DMS79 (cell line): ENCODE measurements around the gene TNFAIP6.
A peak's percentile ranks its signal among the peaks of the same experiment; 100 is the strongest.

Experiments
- DNase-seq: peaks from one replicate; lab custom pipeline; 2025; lab: John Stamatoyannopoulos, UW

Gene TNFAIP6

DNA sequence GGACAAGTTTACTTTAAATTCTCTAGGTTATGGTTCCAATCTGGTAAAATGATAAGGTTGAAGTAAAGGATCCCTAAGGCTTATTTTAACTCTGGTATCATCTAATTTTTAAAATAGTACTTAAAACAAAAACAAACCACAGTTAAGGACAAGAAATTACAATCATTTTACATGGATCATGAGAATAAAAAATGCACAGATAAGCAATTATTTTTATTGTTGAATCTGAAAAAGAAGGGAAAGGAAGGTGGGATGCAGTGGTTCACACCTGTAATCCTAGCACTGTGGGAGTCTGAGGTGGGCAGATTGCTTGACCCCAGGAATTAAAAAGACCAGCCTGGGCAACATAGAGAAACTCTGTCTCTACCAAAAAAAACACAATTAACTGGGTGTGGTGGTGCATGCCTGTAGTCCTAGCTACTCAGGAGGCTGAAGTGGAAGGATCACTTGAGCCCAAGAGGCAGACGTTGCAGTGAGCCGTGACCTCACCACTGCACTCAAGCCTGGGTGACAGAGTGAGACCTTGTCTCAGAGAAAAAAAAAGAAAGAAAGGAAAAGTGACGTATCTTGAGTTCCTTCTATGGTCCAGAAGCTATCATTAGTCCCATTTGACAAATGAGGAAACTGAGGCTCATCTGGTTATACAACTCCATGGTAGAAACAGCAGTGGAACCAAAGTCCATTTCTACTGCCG lies 2.5 kb downstream of the TNFAIP6 start:
- DNase-seq = no peak

DNA sequence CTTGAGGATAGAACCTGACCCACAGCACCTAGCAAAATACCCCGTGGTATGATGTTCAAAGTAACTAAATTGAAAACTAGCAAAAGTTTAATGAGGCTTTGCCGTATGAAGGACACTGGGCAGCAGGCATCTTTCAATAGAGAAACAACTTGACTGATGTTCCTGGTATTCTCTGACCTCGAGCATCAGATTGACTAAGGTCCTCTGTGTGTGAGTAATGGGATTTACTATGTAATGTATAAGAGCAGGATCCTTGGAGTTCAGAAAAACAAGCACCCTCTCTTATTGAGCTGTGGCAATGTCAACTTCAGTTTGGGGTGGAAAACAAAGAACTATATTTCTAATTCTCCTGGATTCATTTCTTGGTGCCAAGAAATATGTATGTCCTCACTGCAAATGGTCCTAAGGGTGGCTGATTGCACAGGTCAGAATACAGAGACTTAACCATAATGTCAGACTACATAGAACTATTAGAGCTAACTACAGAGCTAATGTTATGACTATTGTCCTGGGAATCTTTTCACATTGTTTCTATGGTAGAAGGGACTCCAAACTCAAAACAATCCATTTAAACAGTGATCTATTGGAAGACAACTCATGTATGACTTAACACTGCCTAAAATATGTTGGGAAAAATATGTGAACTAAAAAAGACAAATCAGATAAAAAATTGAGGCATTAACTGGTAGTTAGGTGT lies 4.4 kb downstream of the TNFAIP6 start:
- DNase-seq = no peak

DNA sequence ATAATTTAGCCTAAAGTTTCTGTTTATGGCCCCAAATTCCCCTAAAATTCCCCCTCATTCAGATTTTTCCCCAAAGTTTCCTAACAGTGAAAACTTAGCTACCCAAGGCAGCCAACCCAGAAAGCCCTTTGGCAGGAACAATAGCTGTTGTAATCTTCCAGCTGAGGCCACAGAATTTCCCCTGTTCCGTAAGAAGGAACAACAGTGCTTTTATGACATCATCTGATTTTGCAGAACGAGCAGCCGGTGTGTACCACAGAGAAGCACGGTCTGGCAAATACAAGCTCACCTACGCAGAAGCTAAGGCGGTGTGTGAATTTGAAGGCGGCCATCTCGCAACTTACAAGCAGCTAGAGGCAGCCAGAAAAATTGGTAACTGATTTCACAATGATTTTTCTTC lies 6.3 kb downstream of the TNFAIP6 start:
- DNase-seq = no peak

DNA sequence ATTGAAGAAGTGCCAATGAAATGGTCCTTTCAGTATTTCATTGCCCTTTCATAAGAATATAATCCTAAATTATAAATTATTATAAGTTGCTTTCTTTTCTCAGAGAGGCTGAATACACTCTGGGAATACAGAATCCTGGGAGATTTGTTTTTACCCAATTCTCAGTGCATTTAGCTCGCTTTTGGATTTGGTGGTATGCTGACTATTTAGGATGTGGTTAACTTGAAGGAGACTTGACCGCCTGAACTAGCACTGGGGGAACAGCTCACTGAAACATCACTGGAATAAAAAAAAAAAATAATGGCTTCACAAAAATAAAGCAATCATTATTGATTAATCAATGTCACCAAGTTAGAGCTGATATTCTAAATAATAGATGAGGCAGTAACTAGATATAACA lies 10.2 kb downstream of the TNFAIP6 start:
- DNase-seq = no peak

DNA sequence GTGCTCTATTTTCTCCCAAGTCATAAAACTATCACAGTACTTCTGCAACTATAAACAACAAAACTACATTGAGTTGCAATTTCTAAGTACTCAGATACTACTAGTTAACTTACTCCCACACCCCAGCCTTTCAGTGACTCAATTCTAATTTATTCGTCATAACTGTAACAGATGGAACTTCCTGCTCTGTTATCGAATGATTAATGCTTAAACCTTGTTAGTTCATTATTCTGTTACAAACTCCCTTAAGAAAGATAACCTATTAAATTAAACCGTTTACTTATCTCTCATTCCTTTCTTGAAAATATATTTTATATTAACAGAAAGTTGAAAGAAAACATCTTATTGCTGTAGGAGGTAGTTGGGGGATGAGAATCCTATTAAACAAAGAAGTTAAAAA lies 17.0 kb downstream of the TNFAIP6 start:
- no peak for DNase-seq

DNA sequence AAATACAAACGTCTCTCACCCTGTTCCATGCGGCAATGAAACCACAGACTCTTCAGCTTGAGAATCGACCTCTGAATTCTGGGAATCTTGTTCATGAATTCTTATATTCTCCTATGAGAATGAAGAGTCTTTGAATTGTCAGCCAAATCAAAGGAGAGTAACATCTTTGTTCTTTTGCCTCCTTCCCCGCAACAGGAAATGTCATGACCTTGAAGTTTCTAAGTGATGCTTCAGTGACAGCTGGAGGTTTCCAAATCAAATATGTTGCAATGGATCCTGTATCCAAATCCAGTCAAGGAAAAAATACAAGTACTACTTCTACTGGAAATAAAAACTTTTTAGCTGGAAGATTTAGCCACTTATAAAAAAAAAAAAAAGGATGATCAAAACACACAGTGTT lies 21.8 kb downstream of the TNFAIP6 start:
- DNase-seq = no peak

DNA sequence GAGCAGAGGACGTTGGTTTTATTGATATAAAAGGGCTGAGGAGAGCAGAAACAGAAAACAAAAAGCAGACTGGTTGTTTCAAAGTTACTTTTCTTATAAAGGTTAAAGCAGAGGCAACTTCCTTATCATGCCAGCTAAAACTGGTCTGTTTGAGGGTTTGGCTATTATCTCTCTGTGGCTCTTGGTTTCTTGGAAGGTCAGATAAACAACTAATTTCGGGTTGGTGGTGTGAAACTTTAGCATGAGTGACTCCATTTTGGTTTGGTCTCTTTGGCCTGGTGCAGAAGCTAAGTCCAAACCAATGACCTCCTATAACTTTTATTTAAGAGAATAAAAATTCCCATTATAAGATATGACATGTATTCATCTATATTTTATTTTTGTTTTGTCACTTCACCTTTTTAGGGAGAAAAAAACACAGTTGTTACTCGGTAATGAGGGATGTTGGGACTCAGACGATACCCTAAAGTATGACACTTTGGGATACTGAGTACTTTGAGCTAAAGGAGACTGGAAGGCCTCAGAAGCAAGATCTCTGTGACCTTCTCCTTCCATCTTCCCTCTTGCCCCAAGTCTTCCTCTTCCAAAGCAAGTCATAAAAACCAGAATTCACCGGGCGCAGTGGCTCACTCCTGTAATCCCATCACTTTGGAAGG lies 23.3 kb downstream of the TNFAIP6 start:
- no peak for DNase-seq

DNA sequence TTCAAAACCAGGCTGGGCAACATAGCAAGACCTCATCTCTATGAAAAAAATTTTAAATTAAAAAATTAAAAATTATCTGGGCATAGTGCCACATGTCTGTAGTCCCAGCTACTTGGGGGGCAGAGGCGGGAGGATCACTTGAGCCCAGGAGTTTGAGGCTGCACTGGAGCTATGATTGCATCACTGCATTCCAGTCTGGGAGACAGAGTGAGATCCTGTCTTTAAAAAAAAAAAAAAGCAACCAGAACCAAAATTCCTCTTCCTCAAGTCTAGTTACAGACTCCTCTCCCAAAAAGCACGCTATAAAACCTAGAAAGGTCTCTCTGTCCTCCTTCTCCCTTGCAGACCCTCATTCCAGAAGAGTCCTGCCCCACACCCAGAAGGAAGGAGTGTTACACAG lies 23.9 kb downstream of the TNFAIP6 start:
- DNase-seq = no peak

DNA sequence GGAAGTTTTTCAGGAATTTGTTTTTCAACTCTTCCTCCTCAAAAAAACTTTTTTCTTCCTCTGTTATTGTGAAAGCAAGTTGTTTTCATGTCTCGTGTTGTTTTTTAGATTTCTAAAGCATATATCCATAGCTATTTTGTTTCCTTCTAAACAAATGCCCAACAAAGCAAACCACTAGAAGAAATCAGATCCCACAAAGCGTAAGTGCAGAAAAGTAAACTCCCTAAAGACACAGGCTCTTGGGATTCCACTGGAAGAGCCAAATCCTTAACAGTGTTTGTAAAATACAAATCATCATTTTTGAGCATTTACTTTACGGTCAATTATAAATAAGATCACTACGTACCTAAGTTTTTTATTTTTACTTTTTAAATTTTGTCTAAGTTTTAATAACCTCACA lies 30.6 kb downstream of the TNFAIP6 start:
- no peak for DNase-seq

DNA sequence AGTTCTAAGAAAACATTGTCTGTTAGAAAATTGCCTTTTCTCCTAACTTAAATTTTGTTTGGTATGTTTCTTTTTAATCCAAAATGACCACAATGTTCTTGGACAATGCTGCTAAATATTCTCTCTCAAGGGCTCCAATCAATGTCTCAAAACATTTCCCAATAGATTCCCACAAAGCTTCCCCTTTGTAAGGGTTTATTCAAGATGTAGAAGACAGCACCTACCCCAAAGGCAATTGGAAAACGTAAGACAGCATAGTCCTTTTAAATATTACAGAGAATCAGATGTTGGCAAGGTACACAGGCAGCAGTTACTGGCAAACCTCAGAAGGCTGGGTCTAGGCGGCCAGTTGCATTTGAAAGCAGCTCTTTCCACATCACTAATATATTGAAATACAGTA lies 34.0 kb downstream of the TNFAIP6 start:
- DNase-seq = no peak

DNA sequence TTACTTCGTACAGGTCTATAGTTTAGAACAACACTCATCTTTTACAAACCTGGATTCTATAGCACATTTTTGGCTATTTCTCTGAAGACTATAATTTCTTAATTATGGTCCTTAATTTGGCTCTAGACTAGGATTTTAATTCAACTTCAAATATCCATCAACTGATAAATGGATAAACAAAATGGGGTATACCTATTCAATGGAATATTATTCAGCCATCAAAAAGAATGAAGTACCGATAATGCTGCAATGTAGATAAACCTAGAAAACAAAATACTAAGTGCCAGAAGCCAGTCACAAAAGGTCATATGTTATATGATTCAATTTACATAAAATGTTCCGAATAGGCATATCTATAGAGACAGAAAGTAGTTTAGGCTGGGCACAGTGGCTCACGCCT lies 37.1 kb downstream of the TNFAIP6 start:
- DNase-seq = no peak

DNA sequence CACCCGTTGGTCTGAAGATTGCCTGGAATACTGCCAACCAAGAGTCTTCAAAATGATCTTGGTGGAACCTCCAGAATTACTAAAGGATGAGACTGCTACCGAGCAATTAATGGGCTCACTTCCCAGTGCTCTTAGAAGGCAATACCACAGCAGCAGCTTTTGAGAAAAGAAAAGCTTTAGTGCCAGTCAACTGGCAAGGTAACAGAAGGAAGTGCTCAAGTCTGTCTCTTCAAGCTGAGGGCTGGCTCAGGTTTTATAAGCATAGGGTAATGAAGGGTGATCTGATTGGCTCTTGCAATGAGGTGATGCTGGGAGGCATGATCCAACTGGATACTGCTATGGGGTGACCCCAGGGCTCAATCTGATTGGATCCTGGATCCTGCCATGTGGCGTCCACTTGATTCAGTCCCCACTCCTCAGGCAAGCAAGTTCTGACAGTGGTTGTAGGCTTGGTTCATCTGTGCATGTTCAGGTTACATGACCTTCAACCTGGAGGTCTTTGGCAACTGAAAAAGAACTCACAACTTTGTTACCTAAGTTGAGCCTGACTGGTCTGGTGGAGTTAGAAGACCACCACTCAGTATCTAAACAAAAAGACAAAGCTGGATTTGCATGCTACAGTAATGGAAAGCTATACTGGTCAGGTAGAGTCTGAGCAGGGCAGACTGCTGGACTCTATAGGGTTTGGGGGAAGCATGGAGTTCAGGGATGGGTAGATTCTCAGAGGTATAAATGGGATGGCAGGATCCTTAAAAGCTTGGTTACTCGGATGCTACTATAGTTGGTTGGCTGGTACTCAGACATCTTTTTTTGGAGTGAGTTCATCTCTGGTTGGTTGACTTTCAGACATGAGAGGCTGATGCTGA lies 38.4 kb downstream of the TNFAIP6 start:
- no peak for DNase-seq

DNA sequence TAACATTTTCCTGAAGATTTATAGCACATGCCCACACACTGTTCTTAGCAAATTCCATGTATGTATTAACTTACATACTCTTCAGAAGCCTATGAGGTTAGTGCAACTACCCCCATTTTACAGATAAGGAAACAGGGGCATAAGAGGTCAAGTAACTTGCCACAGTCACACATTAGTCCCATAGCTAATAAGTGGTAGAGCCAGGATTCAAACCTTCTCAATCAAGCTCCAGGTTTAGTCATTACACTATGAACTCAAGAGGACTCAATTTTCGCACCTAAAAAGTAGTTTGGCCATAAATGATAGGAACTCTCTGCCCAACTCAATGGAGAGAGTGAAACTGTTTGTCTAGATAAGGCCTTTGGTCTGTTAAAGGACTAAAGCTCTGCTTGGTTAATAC lies 42.6 kb downstream of the TNFAIP6 start:
- DNase-seq = no peak

DNA sequence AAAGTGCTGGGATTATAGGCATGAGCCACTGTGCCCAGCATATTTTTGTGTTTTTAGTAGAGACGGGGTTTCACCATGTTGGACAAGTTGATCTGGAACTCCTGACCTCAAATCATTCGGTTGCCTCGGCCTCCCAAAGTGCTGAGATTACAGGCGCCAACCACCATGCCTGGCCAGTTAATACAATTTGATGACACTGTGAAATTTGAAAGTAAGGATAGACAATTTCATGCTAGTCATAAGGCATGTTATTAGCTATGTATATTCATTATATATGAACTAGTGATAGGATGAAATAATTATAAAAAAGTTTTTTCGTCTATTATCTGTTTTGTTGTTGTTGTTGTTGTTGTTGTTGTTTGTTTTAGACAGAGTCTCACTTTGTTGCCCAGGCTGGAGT lies 43.8 kb downstream of the TNFAIP6 start:
- no peak for DNase-seq

DNA sequence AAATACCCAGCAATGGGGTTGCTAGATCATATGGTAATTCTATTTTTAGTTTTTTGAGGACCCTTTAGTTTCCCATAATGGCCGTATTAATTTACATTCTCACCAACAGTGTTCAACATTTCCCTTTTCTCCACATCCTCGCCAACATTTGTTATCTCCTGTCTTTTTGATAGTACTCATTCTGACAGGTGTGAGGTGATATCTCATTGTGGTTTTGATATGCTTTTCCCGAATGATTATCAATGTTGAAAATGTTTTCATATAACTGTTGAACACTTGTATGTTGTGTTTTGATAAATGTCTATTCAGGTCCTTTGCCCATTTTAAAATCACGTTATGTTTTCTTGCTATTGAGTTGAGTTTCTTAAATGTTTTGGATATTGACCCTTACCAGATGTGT lies 46.5 kb downstream of the TNFAIP6 start:
- DNase-seq = no peak

DNA sequence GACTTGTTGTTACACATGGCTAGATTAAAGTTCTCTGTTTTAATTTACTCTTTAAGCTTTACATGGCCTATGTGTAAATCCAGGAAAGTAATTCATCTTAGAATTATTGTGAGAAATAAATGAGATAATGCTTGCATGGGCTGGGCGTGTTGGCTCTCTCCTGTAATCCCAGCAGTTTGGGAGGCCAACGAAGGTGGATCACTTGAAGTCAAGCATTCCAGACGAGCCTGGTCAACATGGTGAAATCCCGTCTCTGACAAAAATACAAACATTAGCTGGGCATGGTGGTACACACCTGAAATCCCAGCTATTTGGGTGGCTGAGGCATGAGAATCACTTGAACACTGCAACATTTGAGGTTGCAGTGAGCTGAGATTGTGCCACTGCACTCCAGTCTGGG lies 48.0 kb downstream of the TNFAIP6 start:
- DNase-seq = no peak

DNA sequence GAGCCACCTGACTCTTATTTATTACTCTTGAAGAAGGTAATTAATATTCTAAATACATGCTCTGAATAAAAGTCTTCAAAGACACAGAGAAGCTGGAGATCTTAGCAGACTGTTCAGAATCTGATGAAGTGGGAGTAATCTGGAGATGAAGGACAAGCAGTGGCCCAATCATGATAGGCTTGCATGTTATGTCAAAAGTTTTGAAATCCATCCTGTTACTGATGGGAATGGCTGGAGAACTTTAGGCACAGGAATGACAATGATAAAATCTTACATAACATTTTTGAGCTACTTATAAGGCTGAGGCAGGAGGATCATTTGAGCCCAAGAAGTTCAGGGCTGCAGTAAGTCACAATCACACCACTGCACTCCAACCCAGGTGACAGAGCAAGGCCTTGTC lies 49.9 kb downstream of the TNFAIP6 start:
- DNase-seq = no peak

DNA sequence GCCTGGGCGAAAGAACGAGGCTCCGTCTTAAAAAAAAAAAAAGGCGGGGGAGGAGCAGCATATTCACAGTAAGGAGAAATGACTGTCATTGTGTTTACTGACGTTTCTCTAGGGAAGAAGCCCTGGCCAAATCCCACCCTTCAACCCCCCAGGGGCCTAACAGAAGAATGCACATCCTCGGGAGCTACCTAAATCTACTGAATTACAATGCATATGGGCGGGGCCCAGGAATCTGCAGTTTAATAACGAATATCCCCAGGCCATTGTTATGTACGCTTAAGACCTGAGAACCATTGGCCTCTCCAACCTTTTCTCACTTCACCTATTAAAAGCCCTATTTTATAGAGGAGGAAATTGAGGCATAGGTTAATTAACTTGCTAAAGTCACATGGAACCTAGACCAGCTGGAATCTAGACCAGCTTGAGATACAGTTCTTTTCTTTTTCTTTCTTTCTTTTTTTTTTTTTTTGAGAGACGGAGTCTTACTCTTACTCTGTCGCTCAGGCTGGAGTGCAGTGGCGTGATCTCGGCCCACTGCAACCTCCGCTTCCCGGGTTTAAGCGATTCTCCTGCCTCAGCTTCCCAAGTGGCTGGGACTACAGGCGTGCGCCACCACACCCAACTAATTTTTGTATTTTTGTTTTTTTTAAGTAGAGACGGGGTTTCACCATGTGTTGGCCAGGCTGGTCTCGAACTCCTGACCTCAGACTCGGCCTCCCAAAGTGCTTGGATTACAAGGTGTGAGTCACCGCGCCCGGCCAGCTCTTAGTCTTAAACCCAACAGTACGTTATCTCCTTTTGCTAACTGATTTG lies 51.6 kb downstream of the TNFAIP6 start:
- DNase-seq = no peak

DNA sequence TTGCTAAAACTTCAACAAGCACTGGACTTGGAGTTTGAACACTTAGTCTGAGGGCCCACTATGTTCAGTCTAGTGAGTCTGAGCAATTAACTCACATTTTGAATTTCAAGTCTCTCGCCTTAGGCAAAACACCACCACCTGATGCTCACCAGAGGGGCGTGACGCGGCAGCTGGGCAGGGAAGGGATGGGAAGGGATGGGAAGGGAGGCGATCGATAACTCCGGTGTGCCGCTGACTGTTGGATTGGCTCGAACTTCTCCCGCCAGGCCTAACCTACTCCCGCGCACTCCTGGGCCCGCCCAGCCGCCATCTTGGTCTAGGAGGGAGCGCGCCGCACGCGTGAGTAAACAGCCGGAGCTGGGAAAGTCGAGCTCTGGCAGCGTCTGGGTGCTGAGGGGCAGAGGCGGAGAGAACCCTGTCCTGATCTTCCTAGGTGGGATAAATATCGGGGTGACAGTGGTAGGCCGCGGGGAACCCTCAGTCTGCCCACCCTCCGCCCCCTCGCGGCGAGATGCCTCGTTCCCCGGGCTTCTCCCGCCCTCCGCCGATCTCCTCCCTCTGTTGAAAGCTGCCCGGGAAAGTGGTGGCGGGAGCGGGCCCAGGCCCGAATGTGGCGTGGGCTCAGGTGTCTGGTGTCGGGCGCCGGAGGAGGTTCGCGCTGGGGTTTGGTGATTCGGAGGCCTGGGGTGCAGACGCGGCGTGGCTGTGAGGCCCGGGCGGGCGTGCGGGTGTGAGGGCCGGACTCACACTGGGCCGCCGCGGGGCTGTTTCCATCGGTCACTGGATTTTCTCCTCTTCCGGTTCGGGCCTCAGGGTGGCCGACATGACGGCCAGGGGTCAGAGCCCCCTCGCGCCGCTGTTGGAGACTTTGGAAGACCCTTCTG lies 52.5 kb downstream of the TNFAIP6 start, which contains the start of gene RIF1:
Gene RIF1 (plus strand): TSS at position 302 of the 884 bp plus-strand sequence. CDS start 522 bp downstream, at position 824.
- peak; percentile 91 for DNase-seq

DNA sequence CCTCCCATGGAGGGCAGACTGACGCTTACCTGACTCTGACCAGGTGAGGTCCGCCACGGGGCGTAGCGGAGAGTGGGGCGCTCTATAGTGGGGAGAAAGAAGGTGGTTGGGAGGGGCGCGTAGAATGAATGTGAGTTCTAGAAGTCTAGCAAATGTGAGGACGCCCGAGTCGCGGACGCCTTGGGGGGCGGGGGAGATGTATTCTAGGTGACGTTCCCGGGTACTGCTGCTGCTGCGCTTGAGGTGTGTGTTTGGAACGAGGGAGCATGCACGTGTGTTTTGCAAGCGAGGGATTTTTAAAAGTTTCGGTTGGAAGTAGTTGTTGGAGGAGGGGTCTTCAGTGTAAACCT lies 53.1 kb downstream of the TNFAIP6 start:
- no peak for DNase-seq

DNA sequence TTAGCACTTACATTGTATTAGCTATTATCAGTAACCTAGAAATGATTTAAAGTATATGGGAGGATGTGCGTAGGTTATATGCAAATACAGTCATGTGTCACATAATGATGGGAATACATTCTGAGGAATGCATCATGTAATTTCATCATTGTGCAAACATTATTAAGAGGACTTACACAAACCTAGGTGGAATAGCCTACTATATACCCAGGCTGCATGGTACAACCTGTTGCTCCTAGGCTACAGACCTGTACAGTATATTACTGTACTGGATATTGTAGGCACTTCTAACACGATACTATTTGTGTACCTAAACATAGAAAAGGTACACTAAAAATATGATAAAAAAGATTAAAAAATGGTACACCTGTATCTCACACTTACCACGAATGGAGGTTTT lies 60.3 kb downstream of the TNFAIP6 start:
- no peak for DNase-seq
